OCI-LY1 (cell line): ENCODE results near the gene GLIS1.

Experiments
- H2AFZ ChIP-seq: fragments of 200-600 bp; sonication (generic), shearing (Covaris generic); 2 replicates; pipeline ENCODE4 v1.6.0; 2014; ENCODE audit warnings: antibody characterized with exemption, mild to moderate bottlenecking, low read length
- H3F3A ChIP-seq: fragments of 200-600 bp; sonication (generic), shearing (Covaris generic); 2 replicates; pipeline ENCODE4 v1.6.0; 2014; ENCODE audit warnings: mild to moderate bottlenecking, antibody characterized with exemption, low read length, moderate library complexity; ENCODE audit not compliant: insufficient read depth
- H3K27ac ChIP-seq: fragments of 200-600 bp; sonication (generic); 2 replicates; pipeline ENCODE4 v1.5.1; 2014; ENCODE audit warnings: low read length, mixed run types, mild to moderate bottlenecking, low read depth; ENCODE audit not compliant: poor library complexity, severe bottlenecking
- H3K27me3 ChIP-seq: fragments of 200-600 bp; sonication (generic); 2 replicates; pipeline ENCODE4 v1.6.0; 2014; ENCODE audit warnings: antibody characterized with exemption, mild to moderate bottlenecking, low read length, moderate library complexity; ENCODE audit not compliant: insufficient read depth
- H3K36me3 ChIP-seq: fragments of 200-600 bp; sonication (generic); 2 replicates; pipeline ENCODE4 v1.6.1; 2014; ENCODE audit warnings: mild to moderate bottlenecking, antibody characterized with exemption, low read length, moderate library complexity, mixed read lengths; ENCODE audit not compliant: insufficient read depth
- H3K4me1 ChIP-seq: fragments of 200-600 bp; sonication (generic); 2 replicates; pipeline ENCODE4 v1.5.1; 2014; ENCODE audit warnings: mild to moderate bottlenecking, low read length, moderate library complexity; ENCODE audit not compliant: insufficient read depth, severe bottlenecking
- H3K4me2 ChIP-seq: fragments of 200-600 bp; sonication (generic), shearing (Covaris generic); 2 replicates; pipeline ENCODE4 v1.6.1; 2014; ENCODE audit warnings: low read length
- H3K4me3 ChIP-seq: fragments of 200-600 bp; sonication (generic); 2 replicates; pipeline ENCODE4 v1.5.1; 2014; ENCODE audit warnings: low read length, low read depth, mild to moderate bottlenecking, mixed read lengths; ENCODE audit not compliant: poor library complexity, severe bottlenecking
- H3K79me2 ChIP-seq: fragments of 200-600 bp; shearing (Covaris generic); 2 replicates; pipeline ENCODE4 v1.6.1; 2016; ENCODE audit warnings: mixed run types, low read length, mixed read lengths; ENCODE audit not compliant: insufficient read depth
- H3K9ac ChIP-seq: fragments of 200-600 bp; sonication (generic), shearing (Covaris generic); 2 replicates; pipeline ENCODE4 v1.6.1; 2014; ENCODE audit warnings: mild to moderate bottlenecking, low read length, mixed read lengths
- H3K9me2 ChIP-seq: fragments of 200-600 bp; sonication (generic), shearing (Covaris generic); 2 replicates; pipeline ENCODE4 v1.6.1; 2014; ENCODE audit warnings: low read depth, mild to moderate bottlenecking, low read length, mixed read lengths
- H3K9me3 ChIP-seq: fragments of 200-600 bp; shearing (Covaris generic); 2 replicates; pipeline ENCODE4 v1.6.1; 2014; ENCODE audit warnings: low read length, mixed read lengths
- H4K20me1 ChIP-seq: fragments of 200-600 bp; sonication (generic), shearing (Covaris generic); 2 replicates; pipeline ENCODE4 v1.6.0; 2016; ENCODE audit warnings: mild to moderate bottlenecking, low read length; ENCODE audit not compliant: insufficient read depth
- EZH2 ChIP-seq: fragments of 200-600 bp; sonication (generic), shearing (Covaris generic); IDR thresholded peaks from 2 replicates; pipeline ENCODE4 v1.8.0; 2017; ENCODE audit warnings: borderline replicate concordance, mixed run types, mild to moderate bottlenecking, antibody characterized with exemption, low read length, moderate library complexity, mixed read lengths
- TF ChIP-seq, protein P1 (sequence below): fragments of 200-600 bp; sonication (generic), shearing (Covaris generic); IDR thresholded peaks from 2 replicates; pipeline ENCODE4 v1.5.1; 2017; ENCODE audit warnings: mild to moderate bottlenecking, antibody characterized with exemption, low read length, moderate library complexity, mixed read lengths

The GLIS1 gene

DNA sequence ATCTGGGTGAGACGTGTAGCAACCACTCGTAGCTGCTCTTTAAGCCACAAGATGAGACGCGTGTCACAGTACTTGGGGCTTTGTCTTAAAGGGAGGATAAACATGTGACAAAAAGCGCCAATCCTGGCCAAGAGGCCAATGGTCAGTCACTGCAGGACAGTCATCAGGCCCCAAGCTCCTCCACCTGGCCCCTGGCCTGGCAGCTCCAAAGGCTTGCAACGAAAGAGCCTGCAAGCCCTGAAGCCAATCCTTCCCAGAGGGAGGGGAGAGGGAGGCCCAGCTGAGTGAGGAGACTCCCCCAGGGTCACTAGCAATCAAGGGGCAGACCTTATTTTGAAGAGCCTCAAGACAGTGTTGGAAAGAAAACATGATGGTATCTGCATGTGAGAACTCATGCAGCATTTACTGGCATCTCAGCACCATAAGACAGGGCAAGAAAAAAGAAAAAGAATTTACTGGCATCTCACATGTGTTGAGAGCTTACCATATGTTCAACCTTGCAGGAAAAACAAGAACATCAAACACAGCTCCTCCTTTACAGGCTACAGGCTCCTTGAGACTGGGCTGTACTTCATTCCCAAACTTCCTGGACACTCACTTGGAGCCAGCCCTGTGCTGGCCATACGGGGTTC, 11.4 kb downstream of the GLIS1 start:
- H3K9me3 ChIP-seq = no peaks in the 10 kb centered on the region
- H3K27me3 ChIP-seq = peaks cover 8% of the 10 kb centered on the region
- no peaks in the 10 kb centered on the region for H3K79me2 ChIP-seq
- H3K36me3 ChIP-seq = no peaks in the 10 kb centered on the region
- H3F3A ChIP-seq = no peaks in the 10 kb centered on the region
- H3K4me1 ChIP-seq = no peaks in the 10 kb centered on the region
- H3K4me2 ChIP-seq = no peak overlapping the region
- H2AFZ ChIP-seq = no peak overlapping the region
- no peaks in the 10 kb centered on the region for H3K9me2 ChIP-seq
- no peak overlapping the region for H3K9ac ChIP-seq
- no peak overlapping the region for H3K4me3 ChIP-seq
- H4K20me1 ChIP-seq = no peaks in the 10 kb centered on the region
- H3K27ac ChIP-seq = no peak overlapping the region
- no peak for TF ChIP-seq EZH2
- TF ChIP-seq, protein P1, sequence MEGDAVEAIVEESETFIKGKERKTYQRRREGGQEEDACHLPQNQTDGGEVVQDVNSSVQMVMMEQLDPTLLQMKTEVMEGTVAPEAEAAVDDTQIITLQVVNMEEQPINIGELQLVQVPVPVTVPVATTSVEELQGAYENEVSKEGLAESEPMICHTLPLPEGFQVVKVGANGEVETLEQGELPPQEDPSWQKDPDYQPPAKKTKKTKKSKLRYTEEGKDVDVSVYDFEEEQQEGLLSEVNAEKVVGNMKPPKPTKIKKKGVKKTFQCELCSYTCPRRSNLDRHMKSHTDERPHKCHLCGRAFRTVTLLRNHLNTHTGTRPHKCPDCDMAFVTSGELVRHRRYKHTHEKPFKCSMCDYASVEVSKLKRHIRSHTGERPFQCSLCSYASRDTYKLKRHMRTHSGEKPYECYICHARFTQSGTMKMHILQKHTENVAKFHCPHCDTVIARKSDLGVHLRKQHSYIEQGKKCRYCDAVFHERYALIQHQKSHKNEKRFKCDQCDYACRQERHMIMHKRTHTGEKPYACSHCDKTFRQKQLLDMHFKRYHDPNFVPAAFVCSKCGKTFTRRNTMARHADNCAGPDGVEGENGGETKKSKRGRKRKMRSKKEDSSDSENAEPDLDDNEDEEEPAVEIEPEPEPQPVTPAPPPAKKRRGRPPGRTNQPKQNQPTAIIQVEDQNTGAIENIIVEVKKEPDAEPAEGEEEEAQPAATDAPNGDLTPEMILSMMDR = no peak

DNA sequence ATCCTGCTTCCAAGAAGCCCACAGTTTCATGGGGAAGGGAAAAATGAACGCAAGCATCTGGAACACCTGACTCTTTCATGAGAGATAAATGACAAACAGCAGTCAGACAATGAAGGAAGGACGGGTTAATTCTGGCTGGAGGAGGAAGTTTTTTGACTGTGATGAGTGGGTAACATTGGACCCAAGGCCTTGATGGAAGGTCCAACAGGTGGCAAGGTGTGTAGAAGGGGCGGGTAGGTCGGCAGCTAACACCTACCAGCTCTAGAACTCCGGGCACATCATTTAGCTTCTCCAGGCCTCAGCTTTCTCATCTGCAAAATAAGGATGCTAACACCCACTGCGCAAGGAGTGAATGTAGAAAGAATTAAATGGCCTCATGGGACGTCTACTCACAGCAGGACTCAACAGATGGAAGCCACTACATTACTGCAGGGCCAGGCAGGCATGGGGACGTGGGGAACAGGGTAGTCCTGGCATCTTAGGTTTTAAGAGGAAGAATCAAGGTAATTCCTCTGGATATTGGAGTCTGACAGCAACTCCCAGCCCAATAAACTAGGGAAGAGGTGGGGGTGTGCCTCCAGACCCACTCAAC, 12.9 kb downstream of the GLIS1 start:
- H3K27ac ChIP-seq = no peak overlapping the region
- H3K9me3 ChIP-seq = no peaks in the 10 kb centered on the region
- H3K27me3 ChIP-seq = peaks cover 8% of the 10 kb centered on the region
- H3K9me2 ChIP-seq = no peaks in the 10 kb centered on the region; the same call in 1 of the 2 replicates
- no peak overlapping the region for H3K4me2 ChIP-seq
- TF ChIP-seq, protein P1 = no peak
- no peak for TF ChIP-seq EZH2
- no peak overlapping the region for H3K4me3 ChIP-seq
- no peaks in the 10 kb centered on the region for H3K79me2 ChIP-seq
- H3K4me1 ChIP-seq = no peaks in the 10 kb centered on the region
- H3K9ac ChIP-seq = no peak overlapping the region
- no peaks in the 10 kb centered on the region for H4K20me1 ChIP-seq
- no peaks in the 10 kb centered on the region for H3K36me3 ChIP-seq
- H3F3A ChIP-seq = no peaks in the 10 kb centered on the region
- no peak overlapping the region for H2AFZ ChIP-seq

DNA sequence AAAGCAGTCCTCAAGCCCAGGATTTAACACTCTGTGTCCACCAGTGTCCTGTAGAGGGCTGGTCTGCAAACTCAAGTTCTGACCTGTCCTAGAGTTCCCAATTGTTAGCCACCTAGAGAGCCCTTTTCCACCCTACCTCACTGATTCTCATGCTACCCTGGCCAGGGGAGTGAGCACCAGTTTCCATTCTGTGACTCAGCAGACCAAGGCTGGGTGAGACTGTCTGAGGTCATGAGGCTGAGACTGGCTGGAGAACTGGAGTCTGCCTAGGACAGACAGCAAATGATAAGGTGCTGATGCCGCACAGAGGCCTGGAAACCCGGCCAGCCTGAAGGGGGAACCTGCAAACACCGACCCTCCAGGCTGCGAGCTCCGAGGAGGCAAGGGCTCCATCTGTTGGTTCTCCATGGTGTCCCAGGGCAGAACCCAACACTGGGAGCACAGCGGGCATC, 13.7 kb downstream of the GLIS1 start:
- H2AFZ ChIP-seq = no peak overlapping the region
- H3K4me2 ChIP-seq = no peak overlapping the region
- H3F3A ChIP-seq = no peaks in the 10 kb centered on the region
- H3K36me3 ChIP-seq = no peaks in the 10 kb centered on the region
- H3K4me3 ChIP-seq = no peak overlapping the region
- no peaks in the 10 kb centered on the region; the same call in 1 of the 2 replicates for H3K9me2 ChIP-seq
- H3K4me1 ChIP-seq = no peaks in the 10 kb centered on the region
- H4K20me1 ChIP-seq = no peaks in the 10 kb centered on the region
- no peaks in the 10 kb centered on the region for H3K79me2 ChIP-seq
- H3K27me3 ChIP-seq = peaks cover 8% of the 10 kb centered on the region
- H3K27ac ChIP-seq = no peak overlapping the region
- TF ChIP-seq EZH2 = no peak
- TF ChIP-seq, protein P1 = no peak
- H3K9ac ChIP-seq = no peak overlapping the region
- no peaks in the 10 kb centered on the region for H3K9me3 ChIP-seq
